Natural killer cell (primary cell): ENCODE measurements around the gene BANF1. TPM values are rescaled to one million over a fixed set of nuclear protein-coding genes. Genes with fewer than 3 reads are reported as not detected.
"Not testable (repeated sequence)": the region's sequence is repeated elsewhere in the genome, so short reads cannot be mapped to it uniquely, and the experiment has no call there.

Experiments used
- ATAC-seq, 3 donors: fragments of 150-1000 bp in 2 of 3; fragments of 200-7000 bp in 1 of 3; cut with Tn5 transposase; 1 replicate in 1 of 3; 2 replicates in 2 of 3; pipeline ENCODE4 v1.10.0; 2021; ENCODE audit warnings: mild to moderate bottlenecking in 2 of 3, moderate library complexity in 2 of 3
- DNase-seq, 2 donors: peaks; one replicate each; pipeline versions ENCODE4 v3.0.0 to v3.0.0-alpha.2; 2013 to 2021; ENCODE audit warnings: mixed read lengths in 1 of 2
- H3K27ac ChIP-seq: one replicate; pipeline ENCODE4 v1.5.1; 2013; ENCODE audit warnings: mild to moderate bottlenecking, low read length
- H3K27me3 ChIP-seq: one replicate; pipeline ENCODE4 v1.6.1; 2013; ENCODE audit warnings: low read length; ENCODE audit not compliant: control insufficient read depth, insufficient read depth
- H3K36me3 ChIP-seq: one replicate; pipeline ENCODE4 v1.6.1; 2013; ENCODE audit warnings: low read length; ENCODE audit not compliant: control insufficient read depth, insufficient read depth
- H3K4me1 ChIP-seq: one replicate; pipeline ENCODE4 v1.6.1; 2013; ENCODE audit warnings: low read length; ENCODE audit not compliant: control insufficient read depth, insufficient read depth
- H3K4me3 ChIP-seq: one replicate; pipeline ENCODE4 v1.5.1; 2013; ENCODE audit warnings: low read length
- H3K9me3 ChIP-seq: one replicate; pipeline ENCODE4 v1.6.1; 2013; ENCODE audit warnings: low read length; ENCODE audit not compliant: control insufficient read depth, insufficient read depth
- H3K27ac Mint-ChIP-seq, 2 donors: one replicate each; pipeline ENCODE4 v1.8.0; 2022; ENCODE audit warnings: mild to moderate bottlenecking in 2 of 2, mixed read lengths in 2 of 2, moderate library complexity in 1 of 2
- H3K27me3 Mint-ChIP-seq, 2 donors: one replicate each; pipeline ENCODE4 v1.8.0; 2022; ENCODE audit warnings: low read depth in 2 of 2, mixed read lengths in 2 of 2
- H3K36me3 Mint-ChIP-seq: one replicate; pipeline ENCODE4 v1.8.0; 2022; ENCODE audit warnings: mixed read lengths
- H3K4me1 Mint-ChIP-seq, 2 donors: one replicate each; pipeline ENCODE4 v1.8.0; 2022; ENCODE audit warnings: mixed read lengths in 2 of 2
- H3K4me3 Mint-ChIP-seq: one replicate; pipeline ENCODE4 v1.8.0; 2022; ENCODE audit warnings: mild to moderate bottlenecking, moderate library complexity, mixed read lengths
- H3K9me3 Mint-ChIP-seq, 2 donors: one replicate each; pipeline ENCODE4 v1.8.0; 2022; ENCODE audit warnings: mixed read lengths in 2 of 2
- CTCF ChIP-seq: fragments of 200-600 bp; IDR thresholded peaks from one replicate; pipeline ENCODE4 v1.8.0; 2022; ENCODE audit warnings: antibody characterized with exemption
- WGBS: methylation state at CpG from one replicate; pipeline ENCODE4 v1.1.7; 2013; ENCODE audit warnings: missing lambda C conversion rate; ENCODE audit not compliant: insufficient coverage; 5-methylcytosine and 5-hydroxymethylcytosine counted together
- intact Hi-C: fragments of 100-400 bp; cut with micrococcal nuclease; formaldehyde crosslinking; loops from one replicate; pipeline ENCODE4 v1.14.2; 2022
- total RNA-seq, 4 donors: library from RNA; stranded (reverse); fragments of 120-200 nt in 1 of 4; gene quantifications; one replicate each; pipeline versions ENCODE4 v1.2.3 to v1.2.4, GENCODE V29; 2013 to 2022

BANF1 gene
- total RNA-seq, 3 donors from 2014 or later (not counting 1 experiment from before 2014, with no cell fraction given): 87.8 to 107 (median 90.4) TPM

- Mint-ChIP-seq H3K27ac (peak overlapping the region; percentile 57 to 91), H3K36me3 (no peaks in the 10 kb centered on the region), H3K4me3 (peak overlapping the region; percentile 82), H3K27me3 (peaks cover 4 to 5% of the 10 kb centered on the region in 2 donors), H3K4me1 (peaks cover 30 to 32% of the 10 kb centered on the region in 2 donors), H3K9me3 (no peaks in the 10 kb centered on the region)
- peak; percentile 82 to 89 (median 87) for ATAC-seq
- intact Hi-C loops: loop anchor here (2.0 kb wide), 1 partner anchor 18 kb away; the partner anchor contains the start of genes BANF1 and EIF1AD
- WGBS: 63% methylated on average over 25 of the region's 25 CpGs
- Histone ChIP-seq H3K27ac (peak overlapping the region; percentile 61), H3K9me3 (no peaks in the 10 kb centered on the region), H3K27me3 (no peaks in the 10 kb centered on the region), H3K4me3 (peak overlapping the region; percentile 21), H3K4me1 (peaks cover 31% of the 10 kb centered on the region), H3K36me3 (no peaks in the 10 kb centered on the region)
- peak; percentile 32 to 66 for DNase-seq
- TF ChIP-seq CTCF: no peak
Measured at GRCh38 chr11:66020618-66021357, 18.5 kb downstream of the BANF1 start.

- peaks cover 30 to 32% of the 10 kb centered on the region in 2 donors for H3K4me1 Mint-ChIP-seq
- no peaks in the 10 kb centered on the region for H3K36me3 Mint-ChIP-seq
- H3K4me3 Mint-ChIP-seq: peak overlapping the region; percentile 82
- Histone ChIP-seq H3K4me3 (no peak overlapping the region), H3K27me3 (no peaks in the 10 kb centered on the region), H3K4me1 (peaks cover 31% of the 10 kb centered on the region), H3K9me3 (no peaks in the 10 kb centered on the region), H3K27ac (no peak overlapping the region), H3K36me3 (no peaks in the 10 kb centered on the region)
- intact Hi-C loops: no loop called here
- H3K27me3 Mint-ChIP-seq: peaks cover 4 to 5% of the 10 kb centered on the region in 2 donors
- WGBS: 24% methylated on average over 46 of the region's 46 CpGs
- DNase-seq (peak; percentile 84 to 85), ATAC-seq (peak; percentile 82 to 85 (median 83))
- H3K9me3 Mint-ChIP-seq: no peaks in the 10 kb centered on the region
- H3K27ac Mint-ChIP-seq: peak overlapping the region in 1 of 2 donors; percentile 91
- TF ChIP-seq CTCF: peak; percentile 98
Measured at GRCh38 chr11:66022401-66023185, 20.3 kb downstream of the BANF1 start.

- H3K9me3 ChIP-seq, ATAC-seq, H3K27me3 ChIP-seq, intact Hi-C loops, H3K36me3 Mint-ChIP-seq, H3K27me3 Mint-ChIP-seq, H3K27ac Mint-ChIP-seq, H3K4me3 Mint-ChIP-seq, H3K36me3 ChIP-seq, DNase-seq, H3K4me3 ChIP-seq, H3K27ac ChIP-seq, H3K9me3 Mint-ChIP-seq: not testable (repeated sequence)
- peaks cover 31% of the 10 kb centered on the region for H3K4me1 ChIP-seq
- peaks cover 30 to 32% of the 10 kb centered on the region in 2 donors for H3K4me1 Mint-ChIP-seq
- 85% methylated on average over 5 of the region's 5 CpGs for WGBS
Measured at GRCh38 chr11:66023186-66023440, 20.8 kb downstream of the BANF1 start.

- Histone ChIP-seq H3K4me3 (no peak within 1 kb of the TSS), H3K9me3 (no peaks in the 10 kb centered on the region), H3K27ac (no peak within 1 kb of the TSS), H3K36me3 (no peaks in the 10 kb centered on the region), H3K4me1 (peaks cover 19% of the 10 kb centered on the region), H3K27me3 (no peaks in the 10 kb centered on the region)
- ATAC-seq (no peak), DNase-seq (no peak)
- WGBS: 92% methylated on average over 18 of the region's 18 CpGs
- peaks cover 18 to 19% of the 10 kb centered on the region in 2 donors for H3K4me1 Mint-ChIP-seq
- intact Hi-C loops: no loop called here
- H3K27me3 Mint-ChIP-seq: peaks cover 4 to 5% of the 10 kb centered on the region in 2 donors
- no peaks in the 10 kb centered on the region for H3K9me3 Mint-ChIP-seq
- H3K27ac Mint-ChIP-seq: no peak within 1 kb of the TSS
- TF ChIP-seq CTCF: no peak
- no peak within 1 kb of the TSS for H3K4me3 Mint-ChIP-seq
- H3K36me3 Mint-ChIP-seq: no peaks in the 10 kb centered on the region
Measured at GRCh38 chr11:66026017-66026529, 23.8 kb downstream of the BANF1 start, which contains the start of gene CATSPER1. TSS of gene CATSPER1 (minus strand) at chr11:66026479. CDS start at chr11:66026379, 100 bp downstream.
